NCI-H1436 (cell line): ENCODE data around the gene TMEM8B.
"Not testable (repeated sequence)": the region's sequence is repeated elsewhere in the genome, so short reads cannot be mapped to it uniquely, and the experiment has no call there.

Source experiments
- DNase-seq: peaks from one replicate; lab custom pipeline; 2025; lab: John Stamatoyannopoulos, UW

TMEM8B gene

DNA sequence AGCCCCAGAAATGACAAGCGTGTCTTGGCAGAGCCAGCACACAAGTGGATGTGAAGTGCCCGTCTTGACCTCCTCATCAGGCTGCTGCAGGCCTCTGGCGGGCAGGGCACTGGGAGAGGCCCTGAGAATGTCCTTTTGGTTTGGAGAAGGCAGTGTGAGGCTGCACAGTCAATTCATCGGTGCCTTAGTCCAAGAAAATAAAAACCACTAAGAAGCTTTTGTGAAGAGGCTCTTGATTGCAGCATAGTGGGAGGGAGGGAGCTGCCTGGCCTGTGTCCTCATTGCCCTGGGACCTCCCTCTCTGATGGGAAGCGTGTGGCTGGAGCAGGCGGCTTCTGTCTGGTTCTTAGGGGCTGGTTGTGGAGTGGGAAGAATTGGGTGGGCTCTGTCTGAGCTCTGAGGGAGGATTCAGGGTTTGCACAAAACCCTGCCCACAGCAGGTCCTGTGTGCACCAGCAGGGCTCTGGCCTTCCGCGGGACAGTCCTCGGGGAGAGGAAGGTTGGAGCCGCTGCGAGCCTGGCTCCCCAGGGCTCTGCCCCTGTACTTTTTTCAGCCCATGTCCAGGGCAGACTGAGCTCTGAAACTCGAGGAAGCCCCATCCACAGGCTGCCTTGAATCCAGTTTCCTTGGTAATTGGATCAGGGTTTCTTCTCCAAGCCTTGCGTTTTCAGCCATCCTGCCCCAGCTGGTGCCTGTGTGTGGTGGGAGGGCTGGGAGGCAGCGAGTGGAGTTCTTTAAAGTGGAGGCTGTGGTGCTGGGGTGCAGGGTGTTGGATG is 78.1 kb downstream of the TMEM8B start:
- DNase-seq, result no peak

DNA sequence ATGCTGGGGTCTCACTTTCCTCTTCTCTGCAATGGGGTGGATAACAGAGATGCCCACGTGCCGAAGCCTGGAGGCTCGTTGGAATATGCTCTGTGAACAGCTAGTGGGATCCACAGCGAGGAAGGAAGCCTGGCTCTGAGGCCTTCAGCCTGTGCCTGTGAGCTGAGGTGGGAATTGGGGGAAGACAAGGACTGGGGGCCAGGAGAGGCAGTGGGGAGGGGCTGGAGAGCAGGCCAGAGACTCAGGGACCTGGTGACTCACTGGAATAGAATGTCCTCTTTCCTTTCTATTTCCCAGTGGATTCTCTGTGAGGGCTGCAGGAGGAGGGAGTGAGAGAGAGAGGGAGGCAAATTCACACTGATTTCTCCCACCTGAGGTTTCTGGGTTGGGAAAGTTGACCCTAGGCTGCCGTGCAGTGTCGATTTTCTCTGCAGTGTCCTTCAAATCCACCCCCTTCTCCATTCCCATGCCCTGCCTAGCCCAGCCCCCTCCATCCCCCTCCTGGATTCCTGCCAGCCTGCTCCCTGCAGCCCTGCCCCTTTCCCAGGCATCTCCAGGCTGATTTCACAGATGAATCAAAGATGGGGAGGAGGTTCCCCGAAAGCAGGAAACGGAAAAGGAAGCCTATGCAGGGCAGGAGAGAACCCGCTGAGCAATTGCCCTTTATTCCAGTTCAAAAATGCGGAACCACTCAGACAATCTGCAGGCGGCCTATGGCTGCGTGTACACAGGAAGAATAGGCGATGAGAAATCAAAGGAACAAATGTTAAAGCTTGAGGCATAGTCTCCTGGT is 78.9 kb downstream of the TMEM8B start:
- DNase-seq, result no peak

DNA sequence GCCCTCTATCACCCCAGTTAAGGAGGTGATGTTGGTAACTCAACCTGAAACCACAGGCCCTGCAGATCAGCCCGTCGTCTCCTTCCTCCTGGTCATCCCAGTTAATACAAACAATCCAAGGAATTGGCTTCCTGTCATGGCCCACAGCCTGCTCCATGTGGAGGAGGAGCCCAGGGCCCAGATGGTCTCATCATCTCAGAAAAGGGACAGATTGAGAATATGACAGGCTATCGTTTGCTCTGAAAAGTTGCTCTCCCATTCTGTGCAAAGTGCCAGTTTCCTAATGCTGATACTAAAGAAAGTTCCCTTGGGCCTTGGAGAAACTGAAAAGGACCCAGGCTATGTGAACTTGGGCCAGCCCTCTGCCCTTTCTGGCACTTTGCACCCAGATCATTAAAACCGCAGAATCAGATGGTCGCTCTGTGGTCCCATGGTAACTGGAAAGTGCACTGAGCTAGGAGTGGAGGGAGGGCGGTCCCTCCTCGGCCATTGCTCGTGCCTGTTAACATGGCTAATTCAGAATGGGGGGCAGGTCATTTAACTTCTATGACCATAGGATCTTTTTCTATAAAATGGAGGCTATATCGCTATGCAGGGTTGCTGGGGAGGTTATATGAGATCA is 79.6 kb downstream of the TMEM8B start:
- no peak for DNase-seq

DNA sequence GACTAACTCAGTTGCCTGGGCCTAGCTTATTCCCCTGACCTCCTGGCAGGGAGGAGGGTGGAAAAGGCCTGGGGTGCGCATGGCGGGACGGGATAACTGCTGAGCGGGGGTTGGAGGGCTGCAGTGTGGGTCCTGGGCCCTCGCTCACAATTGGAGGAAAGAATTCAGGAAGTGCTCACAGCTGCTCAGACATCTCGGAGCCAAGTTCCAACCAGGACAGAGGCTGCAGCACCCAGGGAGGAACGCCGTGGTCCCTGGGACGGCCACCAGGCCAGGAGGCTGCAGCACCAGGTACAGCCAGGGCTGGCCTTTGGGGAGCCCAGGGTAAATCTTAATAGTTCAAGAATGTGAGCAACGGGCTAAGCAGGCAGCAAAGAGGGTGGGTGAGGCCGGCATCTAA is 80.2 kb downstream of the TMEM8B start, which contains the start of gene SPAAR:
Gene SPAAR, plus strand, starts transcription at position 217 of the 400 bp plus-strand sequence. CDS start 974 bp downstream, outside the sequence.
- no peak for DNase-seq

DNA sequence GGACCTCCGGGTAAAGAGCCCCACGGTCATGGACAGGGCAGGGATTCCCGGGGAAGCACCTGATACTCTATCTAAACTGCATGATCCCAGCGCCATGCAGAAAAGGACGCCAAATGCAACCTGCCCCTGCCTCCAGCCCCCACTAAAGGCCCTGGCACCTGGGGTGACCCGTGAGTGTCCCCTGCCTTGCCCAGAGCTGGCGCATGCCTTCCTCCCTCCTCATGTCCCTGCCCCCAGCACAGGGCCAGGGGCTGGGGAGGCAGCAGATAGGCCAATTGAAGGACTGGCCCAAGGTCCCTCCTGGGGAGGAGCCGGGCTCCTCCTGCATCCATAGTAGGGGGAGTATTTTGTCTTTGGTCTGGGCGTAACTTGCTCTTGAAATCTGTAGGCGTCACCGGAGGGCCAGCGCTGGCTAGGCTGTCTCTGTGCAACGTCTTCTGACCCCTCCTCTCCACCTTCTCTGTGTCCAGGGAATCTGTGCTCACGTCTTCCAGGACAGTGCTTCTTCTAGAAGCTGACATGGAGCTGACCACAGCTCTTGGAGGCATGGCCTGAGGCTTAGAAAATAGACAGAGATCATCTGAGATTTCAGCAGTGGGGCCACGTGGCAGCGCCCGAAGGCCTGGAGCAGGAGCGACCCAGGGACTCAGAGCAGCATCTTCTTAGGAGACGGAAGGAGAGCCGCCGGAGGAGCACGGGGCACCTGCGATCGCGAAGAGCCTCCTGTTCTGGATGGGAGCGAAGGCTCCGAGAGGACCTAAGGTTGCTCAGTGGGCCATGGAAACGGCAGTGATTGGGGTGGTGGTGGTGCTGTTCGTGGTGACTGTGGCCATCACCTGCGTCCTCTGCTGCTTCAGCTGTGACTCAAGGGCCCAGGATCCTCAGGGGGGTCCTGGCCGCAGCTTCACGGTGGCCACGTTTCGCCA is 80.9 kb downstream of the TMEM8B start:
- DNase-seq, result no peak

DNA sequence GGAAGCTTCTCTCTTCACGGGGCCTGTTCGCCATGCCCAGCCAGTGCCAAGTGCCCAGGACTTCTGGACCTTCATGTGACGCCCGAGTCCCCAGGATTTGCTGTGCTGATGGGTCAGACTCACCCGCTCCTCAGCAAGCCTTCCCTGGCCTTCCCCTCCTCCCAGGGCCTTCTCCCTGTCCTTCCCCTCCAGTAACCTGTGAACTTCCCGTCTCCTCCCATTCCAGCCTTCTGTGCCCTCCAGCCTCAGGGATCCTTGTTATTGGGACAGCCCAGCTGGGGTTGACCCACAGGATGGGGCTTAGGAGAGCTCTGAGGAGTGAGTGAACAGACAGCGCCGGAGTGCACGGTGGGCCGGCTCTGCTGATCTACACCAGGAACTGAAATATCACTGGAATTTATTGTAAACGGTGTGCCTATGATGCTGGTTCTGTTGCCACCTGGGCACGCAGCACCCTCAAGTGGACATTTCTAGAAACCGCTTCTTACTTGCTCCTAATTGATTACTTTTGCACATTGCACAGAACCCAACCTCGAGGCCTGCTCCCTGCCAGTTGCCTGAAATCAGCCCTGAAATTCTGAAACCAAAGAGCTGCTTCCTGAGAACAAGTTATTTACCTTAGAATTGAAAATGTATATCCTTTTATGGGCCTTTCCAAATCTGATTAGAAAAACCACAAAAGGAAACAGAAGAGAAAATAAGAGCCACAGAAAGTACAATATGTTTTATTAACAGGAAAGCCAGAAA is 81.8 kb downstream of the TMEM8B start:
- DNase-seq, result peak; percentile 5

DNA sequence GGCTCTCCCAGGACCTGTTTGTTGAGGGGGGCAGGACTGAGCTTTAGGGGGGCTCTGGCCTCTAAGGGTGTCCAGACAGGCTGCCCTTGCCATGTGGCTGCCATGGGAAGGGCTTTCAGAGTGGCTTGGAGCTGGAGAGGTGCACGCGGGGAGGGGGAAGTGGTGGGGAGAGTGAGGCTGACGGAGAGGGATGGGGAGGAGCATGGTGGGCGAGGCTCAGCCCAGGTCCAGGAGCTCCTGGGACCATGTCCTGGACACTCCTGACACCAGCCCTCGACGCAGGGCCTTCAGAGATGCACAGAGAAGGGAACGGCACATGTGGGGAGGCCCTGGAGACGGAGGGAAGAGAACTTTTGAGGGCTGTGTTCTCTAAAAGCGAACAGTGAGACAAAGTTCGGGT is 82.7 kb downstream of the TMEM8B start:
- no peak for DNase-seq

DNA sequence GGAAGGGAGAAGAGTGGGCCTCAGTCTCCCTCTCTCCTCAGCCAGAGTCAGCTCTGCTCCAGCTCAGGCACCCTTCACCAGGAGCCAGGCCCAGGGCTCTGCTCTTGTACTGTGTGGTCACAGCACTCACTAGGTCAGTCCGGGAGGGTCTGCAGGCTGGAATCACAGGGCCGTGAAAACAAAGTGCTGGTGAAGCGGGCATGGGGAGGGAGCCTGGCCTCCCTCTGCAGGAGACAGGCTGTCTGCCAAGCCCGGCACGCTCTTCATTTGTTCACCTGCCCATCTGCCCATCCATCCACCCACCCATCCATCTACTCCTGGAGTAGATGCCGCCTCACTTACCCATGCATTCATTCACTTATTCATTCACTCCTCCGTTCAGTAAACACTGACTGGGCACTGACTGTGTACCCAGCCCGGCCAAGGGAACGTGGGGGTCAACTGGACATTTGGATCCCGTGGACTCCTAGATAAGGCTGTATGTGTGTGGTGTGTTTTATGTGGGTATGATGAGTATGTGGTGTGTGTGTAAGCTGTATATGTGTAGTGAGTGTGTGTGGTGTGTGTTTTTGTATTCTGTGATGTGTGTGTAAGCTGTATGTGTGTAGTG is 83.9 kb downstream of the TMEM8B start:
- no peak for DNase-seq

DNA sequence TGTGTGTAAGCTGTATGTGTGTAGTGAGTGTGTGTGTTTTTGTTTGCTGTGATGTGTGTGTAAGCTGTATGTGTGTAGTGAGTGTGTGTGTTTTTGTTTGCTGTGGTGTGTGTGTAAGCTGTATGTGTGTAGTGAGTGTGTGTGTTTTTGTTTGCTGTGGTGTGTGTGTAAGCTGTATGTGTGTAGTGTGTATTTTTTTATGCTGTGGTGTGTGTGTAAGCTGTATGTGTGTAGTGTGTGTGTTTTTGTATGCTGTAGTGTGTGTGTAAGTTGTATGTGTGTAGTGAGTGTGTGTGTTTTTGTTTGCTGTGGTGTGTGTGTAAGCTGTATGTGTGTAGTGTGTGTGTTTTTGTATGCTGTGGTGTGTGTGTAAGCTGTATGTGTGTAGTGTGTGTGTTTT is 84.4 kb downstream of the TMEM8B start:
- not testable (repeated sequence) for DNase-seq

DNA sequence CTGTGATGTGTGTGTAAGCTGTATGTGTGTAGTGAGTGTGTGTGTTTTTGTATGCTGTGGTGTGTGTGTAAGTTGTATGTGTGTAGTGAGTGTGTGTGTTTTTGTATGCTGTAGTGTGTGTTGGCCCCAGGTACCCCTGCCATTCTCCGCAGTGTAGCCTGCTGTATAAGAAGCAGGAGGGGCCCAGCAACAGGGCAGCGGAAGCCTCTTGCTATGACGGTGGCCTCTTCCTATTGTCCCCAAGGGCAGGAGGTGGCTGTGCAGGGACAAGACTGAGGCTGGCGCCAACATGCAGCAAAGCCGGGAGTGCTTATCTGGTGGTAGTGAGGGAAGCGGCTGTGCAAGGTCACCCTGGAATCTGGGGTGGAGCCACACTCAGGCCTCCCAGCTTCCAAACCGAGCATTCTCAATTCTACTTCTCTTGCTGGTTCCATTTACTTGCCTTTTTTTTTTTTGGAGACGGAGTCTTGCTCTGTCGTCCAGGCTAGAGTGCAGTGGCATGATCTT is 85.3 kb downstream of the TMEM8B start:
- DNase-seq, result no peak
